ENCODE results near the gene EIF4G3.
"Not testable (repeated sequence)": the region's sequence is repeated elsewhere in the genome, so short reads cannot be mapped to it uniquely, and the experiment has no call there.

Gene EIF4G3

GRCh38 chr1:20823845-20824244 is 352.9 kb downstream of the EIF4G3 start:
- no peak for DNase-seq (ENCODE audit: low read depth)

DNA sequence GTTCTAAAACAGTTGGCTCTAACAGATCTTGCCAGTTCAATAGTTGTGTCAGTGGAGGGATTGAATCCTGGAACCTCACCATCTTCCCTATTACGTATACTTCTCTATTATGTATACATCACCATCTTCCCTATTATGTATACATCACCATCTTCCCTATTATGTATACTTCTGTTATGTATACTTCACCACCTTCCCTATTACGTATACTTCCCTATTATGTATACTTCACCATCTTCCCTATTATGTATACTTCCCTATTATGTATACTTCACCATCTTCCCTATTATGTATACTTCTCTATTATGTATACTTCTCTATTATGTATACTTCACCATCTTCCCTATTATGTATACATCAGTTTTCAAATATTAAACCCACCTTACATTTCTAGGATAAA is 355.2 kb downstream of the EIF4G3 start:
- no peak for DNase-seq (ENCODE audit: low read depth)

DNA sequence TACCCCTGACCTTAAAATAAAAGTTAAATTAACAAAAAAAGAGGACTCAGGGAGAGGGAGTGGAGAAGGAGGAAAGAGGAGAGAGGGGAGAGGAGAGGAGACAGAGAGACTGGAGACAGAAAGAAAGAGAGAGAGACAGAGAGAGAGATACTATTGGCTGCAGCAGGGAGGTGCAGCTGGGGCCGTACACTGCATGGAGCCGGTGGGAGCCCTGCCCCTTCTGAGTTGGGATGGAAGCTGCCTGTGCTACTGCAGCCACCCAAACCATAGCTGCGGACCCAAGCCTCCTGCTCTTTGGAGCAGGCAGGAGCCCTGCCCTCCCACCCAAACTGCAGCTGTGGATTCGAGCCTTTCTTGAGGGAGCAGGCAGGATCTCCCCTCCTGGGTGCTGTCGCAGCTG is 356.9 kb downstream of the EIF4G3 start:
- DNase-seq (ENCODE audit: low read depth) = no peak

GRCh38 chr1:20814534-20814871 is 362.2 kb downstream of the EIF4G3 start:
- DNase-seq (ENCODE audit: low read depth) = no peak

DNA sequence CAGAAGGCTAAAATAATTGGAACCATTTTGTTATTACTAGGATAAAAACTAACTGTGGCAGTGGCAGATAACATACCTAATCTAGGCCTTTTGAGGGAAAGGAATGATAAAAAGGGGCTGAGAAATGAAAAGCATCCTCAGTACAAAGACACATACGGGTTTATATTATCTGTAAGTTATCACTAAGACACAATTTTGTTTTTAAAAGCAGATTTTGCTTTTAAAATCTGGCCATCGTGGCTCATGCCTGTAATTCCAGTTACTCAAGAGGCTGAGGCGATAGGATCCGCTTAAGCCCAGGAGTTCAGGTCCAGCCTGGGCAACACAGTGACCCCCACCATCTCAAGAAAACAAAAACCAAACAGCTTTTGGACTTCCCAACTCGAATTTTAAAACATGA is 364.8 kb downstream of the EIF4G3 start:
- DNase-seq (ENCODE audit: low read depth) = no peak

GRCh38 chr1:20793236-20793635 is 383.5 kb downstream of the EIF4G3 start:
- DNase-seq (ENCODE audit: low read depth) = no peak

DNA sequence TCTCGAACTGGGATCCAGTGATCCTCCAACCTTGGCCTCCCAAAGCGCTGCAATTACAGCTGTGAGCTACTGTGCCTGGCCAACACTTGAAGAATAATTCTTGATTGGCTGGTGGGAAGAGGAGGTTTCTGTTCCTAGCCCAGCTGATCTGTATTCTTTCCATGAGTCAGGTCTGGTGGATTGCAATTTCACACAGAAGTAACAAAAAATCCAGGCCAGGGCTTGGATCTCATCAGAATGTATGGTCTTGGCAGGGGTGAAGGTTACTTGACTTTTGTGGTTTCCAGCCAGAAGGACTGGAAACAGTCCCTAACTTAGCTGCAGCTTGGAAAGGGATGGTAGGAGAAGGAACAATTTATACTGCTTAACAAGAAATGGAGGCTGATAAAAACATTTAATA is 384.5 kb downstream of the EIF4G3 start:
- peak; percentile 73 for DNase-seq (ENCODE audit: low read depth)

GRCh38 chr1:20790785-20791184 is 385.9 kb downstream of the EIF4G3 start:
- no peak for DNase-seq (ENCODE audit: low read depth)

- not testable (repeated sequence) for DNase-seq (ENCODE audit: low read depth)
Observed at GRCh38 chr1:20789598-20789997, 387.1 kb downstream of the EIF4G3 start.

- DNase-seq (ENCODE audit: low read depth) = peak; percentile 19
Observed at GRCh38 chr1:20787840-20788795, 388.6 kb downstream of the EIF4G3 start.

DNA sequence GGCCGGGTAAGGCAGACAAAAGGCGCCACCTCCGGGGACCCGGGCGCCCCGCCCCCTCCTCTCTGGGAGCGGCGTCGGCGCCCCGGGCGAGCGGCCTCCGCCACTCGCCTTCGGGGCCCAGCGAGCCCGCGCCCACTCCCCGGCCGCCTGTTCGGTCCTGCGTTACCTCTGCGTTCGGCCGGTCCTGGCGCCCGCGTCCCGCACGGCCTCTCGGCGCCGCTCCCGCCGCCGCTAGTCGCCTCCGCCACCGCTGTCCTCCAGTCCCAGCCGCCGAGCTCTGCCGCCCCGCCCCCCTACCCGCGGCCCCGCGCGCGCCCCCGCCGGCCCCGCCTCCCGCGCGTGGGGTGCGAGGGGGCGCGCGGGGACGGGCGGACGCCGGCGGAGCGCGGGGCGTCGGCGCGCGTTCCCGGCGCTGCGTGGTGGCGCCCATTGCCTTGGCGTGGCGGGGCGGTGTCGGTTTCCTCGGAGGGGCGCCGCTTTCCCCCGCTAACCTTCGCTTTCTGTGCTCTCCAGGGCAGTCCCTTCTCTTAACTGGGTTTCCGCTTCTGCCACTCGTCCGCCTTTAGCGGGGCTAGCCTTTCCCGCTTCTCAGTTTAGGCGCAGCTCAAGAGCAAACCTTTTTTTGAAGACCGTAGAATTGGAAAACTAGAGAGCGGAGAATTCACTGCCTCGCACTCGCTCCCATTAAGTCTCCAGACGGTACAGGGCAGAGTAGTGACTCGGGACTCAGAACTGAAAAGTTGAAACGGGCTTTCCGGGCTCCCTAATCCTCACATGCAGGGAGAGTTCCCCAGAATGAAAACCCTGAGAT is 389.5 kb downstream of the EIF4G3 start, which contains the start of gene HP1BP3:
TSS of gene HP1BP3 (minus strand) at position 279 of the 811 bp plus-strand sequence. CDS start 6,867 bp downstream, outside the sequence.
- DNase-seq (ENCODE audit: low read depth) = peak; percentile 37

GRCh38 chr1:20786253-20787028 is 390.3 kb downstream of the EIF4G3 start:
- peak; percentile 89 for DNase-seq (ENCODE audit: low read depth)

DNA sequence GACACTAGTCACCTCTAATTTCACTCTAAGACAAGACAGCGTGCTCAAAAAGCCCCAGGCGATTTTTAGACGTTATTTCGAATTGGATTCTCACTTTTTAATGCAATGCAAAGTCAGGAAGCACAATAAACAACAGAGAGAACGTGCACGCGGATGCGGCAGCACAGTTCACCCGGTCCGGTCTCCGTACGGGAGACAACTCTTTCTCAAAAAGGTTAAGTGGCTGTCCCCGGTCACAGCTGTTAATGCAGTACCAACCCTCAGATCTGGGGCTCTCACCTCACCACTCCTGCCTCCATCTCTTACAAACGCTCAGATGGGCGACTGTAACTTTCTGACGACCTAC is 390.8 kb downstream of the EIF4G3 start:
- DNase-seq (ENCODE audit: low read depth) = no peak

DNA sequence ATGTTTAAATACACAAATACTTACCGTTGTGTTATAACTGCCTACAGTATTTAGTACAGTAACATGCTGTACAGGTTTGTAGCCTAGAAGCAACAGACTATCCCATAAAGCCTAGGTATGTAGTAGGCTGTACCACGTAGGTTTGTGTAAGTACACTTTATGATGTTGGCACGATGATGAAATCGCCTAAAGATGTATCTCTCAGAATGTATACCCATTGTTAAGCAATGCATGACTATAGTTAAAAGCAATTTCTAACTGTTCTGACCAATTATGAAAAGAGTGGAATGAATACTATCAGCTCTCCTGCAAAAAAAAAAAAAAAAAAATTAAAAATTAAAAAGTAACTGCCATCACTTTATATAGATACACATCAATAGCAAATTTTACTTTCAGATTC is 401.0 kb downstream of the EIF4G3 start:
- DNase-seq (ENCODE audit: low read depth) = no peak

DNA sequence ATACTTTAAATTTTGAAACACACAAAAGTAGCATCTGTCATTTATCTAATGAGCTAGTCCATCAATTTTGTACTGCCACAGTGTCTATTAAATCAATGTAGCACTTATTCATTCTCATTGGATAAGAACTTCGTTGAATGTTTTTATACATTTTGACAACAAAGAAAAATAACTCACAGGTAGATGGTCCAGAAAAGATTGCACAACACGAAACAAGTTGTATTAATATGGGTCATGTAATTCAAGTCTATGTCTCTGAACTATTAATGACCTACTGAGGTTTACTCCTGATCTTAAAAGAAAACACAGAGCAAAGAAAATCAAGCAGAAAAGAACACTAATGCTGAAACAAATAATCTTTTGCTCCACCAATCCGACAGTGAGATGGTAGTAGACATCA is 404.9 kb downstream of the EIF4G3 start:
- DNase-seq (ENCODE audit: low read depth) = no peak

DNA sequence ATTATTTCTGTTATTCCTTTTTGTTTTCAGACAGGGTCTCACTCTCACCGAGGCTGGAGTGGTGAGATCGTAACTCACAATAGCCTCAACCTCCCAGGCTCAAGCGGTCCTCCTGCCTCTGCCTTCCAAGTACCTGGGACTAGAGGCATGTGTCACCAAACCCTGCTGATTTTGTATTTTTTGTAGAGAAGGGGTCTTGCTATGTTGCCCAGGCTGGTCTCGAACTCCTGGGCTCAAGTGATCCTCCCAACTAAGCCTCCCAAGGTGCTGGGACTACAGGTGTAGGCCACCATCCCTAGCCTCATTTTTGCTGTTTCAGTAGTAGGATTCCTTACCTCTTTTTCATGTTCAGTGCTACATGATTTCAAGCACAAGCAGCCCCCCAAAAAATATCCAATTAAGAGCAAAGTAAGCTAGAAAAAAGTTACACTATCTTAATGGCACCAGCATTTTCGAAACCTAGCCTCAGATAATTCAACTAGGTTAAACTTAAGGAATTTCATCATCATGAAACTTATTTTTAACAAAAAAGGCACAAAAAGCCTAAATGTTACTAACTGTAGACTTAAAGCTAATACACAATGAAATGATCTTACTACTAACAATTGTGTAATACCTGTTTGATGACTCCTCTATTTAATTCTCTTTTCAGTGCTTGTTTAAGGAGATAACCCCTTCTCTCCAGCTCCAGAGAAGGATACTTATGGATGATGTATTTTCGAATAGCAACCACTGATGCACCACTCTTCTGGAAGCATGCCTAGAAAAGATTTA is 406.2 kb downstream of the EIF4G3 start:
- DNase-seq (ENCODE audit: low read depth) = no peak

DNA sequence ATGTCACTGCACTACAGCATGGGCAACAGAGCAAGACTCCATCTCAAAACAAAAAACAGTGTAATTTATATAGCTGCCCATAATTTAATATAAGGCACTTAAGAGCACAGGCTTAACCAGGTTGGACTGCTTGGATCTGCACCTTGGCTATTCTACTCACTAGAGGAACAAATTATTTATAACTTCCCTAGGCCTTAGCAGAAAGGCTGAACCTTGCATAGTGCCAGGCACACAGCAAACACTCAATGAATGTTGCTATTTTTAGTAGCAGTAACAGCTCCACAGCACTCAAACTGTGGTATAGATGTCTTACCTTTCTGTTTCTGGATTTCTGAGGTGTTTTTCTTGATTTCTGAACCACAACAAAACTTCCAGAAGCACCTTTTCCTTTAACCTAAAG is 409.4 kb downstream of the EIF4G3 start:
- no peak for DNase-seq (ENCODE audit: low read depth)

DNA sequence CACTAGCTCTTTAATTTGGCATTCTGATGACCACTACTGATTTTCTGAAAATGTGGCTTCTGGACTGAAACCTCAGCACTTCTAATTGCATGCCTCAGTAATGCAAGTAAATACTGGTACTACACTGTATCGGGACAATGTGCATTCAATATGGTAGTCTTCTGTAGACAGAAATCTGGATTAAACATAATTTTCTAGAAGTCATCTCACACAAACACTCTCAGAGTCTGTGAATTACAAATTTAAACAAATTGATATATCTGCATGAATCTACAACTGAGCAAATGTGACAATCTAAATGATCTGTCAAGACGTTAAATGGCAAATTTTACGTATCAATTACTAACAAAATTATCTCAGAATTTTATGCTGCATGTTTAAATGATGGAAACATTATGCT is 413.3 kb downstream of the EIF4G3 start:
- DNase-seq (ENCODE audit: low read depth) = no peak

DNA sequence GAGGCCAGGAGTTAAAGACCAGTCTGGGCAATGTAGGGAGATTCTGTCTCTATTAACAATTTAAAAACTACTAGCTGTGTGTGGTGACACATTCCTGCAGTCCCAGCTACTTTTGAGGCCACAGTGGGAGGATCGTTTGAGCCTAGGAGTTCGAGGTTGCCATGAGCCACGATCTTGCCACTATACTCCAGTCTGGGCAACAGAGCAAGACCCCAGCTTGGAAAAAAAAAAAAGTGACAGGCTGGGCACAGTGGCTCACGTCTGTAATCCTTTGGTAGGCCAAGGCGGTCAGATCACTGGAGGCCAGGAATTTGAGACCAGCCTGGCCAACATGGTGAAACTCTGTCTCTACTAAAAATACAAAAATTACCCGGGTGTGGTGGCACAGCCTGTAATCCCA is 416.4 kb downstream of the EIF4G3 start:
- no peak for DNase-seq (ENCODE audit: low read depth)

All from GM04504 (cell line).